Cardiac septum (tissue), 1 donor: ENCODE data around the gene NTRK2. TPM values are rescaled to one million over a fixed set of nuclear protein-coding genes. Genes with fewer than 3 reads are reported as not detected.

Experiments
- DNase-seq: peaks from one replicate; pipeline ENCODE4 v3.0.0-alpha.2; 2020; ENCODE audit warnings: low spot score
- intact Hi-C: fragments of 100-400 bp; cut with DNase I; formaldehyde crosslinking; loops from one replicate; pipeline ENCODE4 v1.14.0; 2022
- total RNA-seq: library from RNA; stranded (reverse); fragmentation: NEBNext Ultra II Directional; extraction: Animal tissue kit (Norgen Biotek cat#: 25700); gene quantifications from one replicate; pipeline ENCODE4 v1.2.1, GENCODE V29; 2021
- donor health status: DM: no; HTN: no; CAD: no.

The NTRK2 gene
- total RNA-seq, 1 donor from 2014 or later = 3.7 TPM

- DNase-seq = no peak
- intact Hi-C loops = no loop called here
These were observed 320.9 kb downstream of the NTRK2 start for GRCh38 chr9:84990416-84990815.

- intact Hi-C loops = no loop called here
- no peak for DNase-seq
These were observed 321.5 kb downstream of the NTRK2 start for GRCh38 chr9:84990850-84991513.

- DNase-seq = no peak
- intact Hi-C loops = no loop called here
These were observed 322.0 kb downstream of the NTRK2 start for GRCh38 chr9:84991514-84991870.

GRCh38 chr9:84992381-84992780 lies 322.9 kb downstream of the NTRK2 start:
- intact Hi-C loops = no loop called here
- no peak for DNase-seq

- no peak for DNase-seq
- intact Hi-C loops = no loop called here
These were observed 323.6 kb downstream of the NTRK2 start for GRCh38 chr9:84993105-84993504.

- intact Hi-C loops = no loop called here
- DNase-seq = no peak
These were observed 326.5 kb downstream of the NTRK2 start for GRCh38 chr9:84996029-84996428.

- no peak for DNase-seq
- intact Hi-C loops = no loop called here
These were observed 327.2 kb downstream of the NTRK2 start for GRCh38 chr9:84996716-84997115.

GRCh38 chr9:84997472-84997871 lies 327.9 kb downstream of the NTRK2 start:
- no peak for DNase-seq
- intact Hi-C loops = no loop called here

GRCh38 chr9:84998639-84999038 lies 329.1 kb downstream of the NTRK2 start:
- DNase-seq = no peak
- intact Hi-C loops = no loop called here

GRCh38 chr9:84999788-85000187 lies 330.3 kb downstream of the NTRK2 start:
- no peak for DNase-seq
- intact Hi-C loops = no loop called here

- no peak for DNase-seq
- intact Hi-C loops = no loop called here
These were observed 332.4 kb downstream of the NTRK2 start for GRCh38 chr9:85001925-85002324.

GRCh38 chr9:85004818-85005413 lies 335.4 kb downstream of the NTRK2 start:
- intact Hi-C loops = no loop called here
- DNase-seq = no peak

GRCh38 chr9:85007748-85008147 lies 338.2 kb downstream of the NTRK2 start:
- DNase-seq = no peak
- intact Hi-C loops = no loop called here

GRCh38 chr9:85008215-85008614 lies 338.7 kb downstream of the NTRK2 start:
- intact Hi-C loops = no loop called here
- DNase-seq = no peak

GRCh38 chr9:85009251-85009650 lies 339.7 kb downstream of the NTRK2 start:
- DNase-seq = no peak
- intact Hi-C loops = no loop called here

GRCh38 chr9:85013703-85014102 lies 344.2 kb downstream of the NTRK2 start:
- intact Hi-C loops = no loop called here
- DNase-seq = no peak

- DNase-seq = no peak
- intact Hi-C loops = no loop called here
These were observed 344.8 kb downstream of the NTRK2 start for GRCh38 chr9:85014292-85014691.

GRCh38 chr9:85016384-85017006 lies 347.0 kb downstream of the NTRK2 start:
- no peak for DNase-seq
- intact Hi-C loops = no loop called here

- intact Hi-C loops = no loop called here
- no peak for DNase-seq
These were observed 351.3 kb downstream of the NTRK2 start for GRCh38 chr9:85020791-85021190.

- intact Hi-C loops = no loop called here
- no peak for DNase-seq
These were observed 352.2 kb downstream of the NTRK2 start for GRCh38 chr9:85021686-85022085.

GRCh38 chr9:85024374-85024773 lies 354.8 kb downstream of the NTRK2 start:
- intact Hi-C loops = no loop called here
- DNase-seq = no peak
